Renal cortical epithelial cell (primary cell): ENCODE data around the gene TIMM29. TPM values are rescaled to one million over a fixed set of nuclear protein-coding genes. Genes with fewer than 3 reads are reported as not detected.

Source experiments
- total RNA-seq: library from RNA; depleted of rRNA; stranded (reverse); fragments of >200 nt; gene quantifications from 2 replicates; pipeline ENCODE4 v1.2.3, GENCODE V29; 2014

Gene TIMM29
- total RNA-seq, 1 donor from 2014 or later, result 38.9 TPM

Other genes starting within 250 kb of the TIMM29 start
- 16.0 and 24.4 TPM in 2 replicates for gene QTRT1, start 227.4 kb upstream of the TIMM29 start, total RNA-seq
- 116 and 347 TPM in 2 replicates for gene DNM2, start 210.7 kb upstream of the TIMM29 start, total RNA-seq
- gene TMED1, start 92.6 kb upstream of the TIMM29 start, total RNA-seq, result 33.6 and 46.4 TPM in 2 replicates
- 0.85 TPM in 1 of 2 replicates, not detected in the other for gene C19orf38, start 80.4 kb upstream of the TIMM29 start, total RNA-seq
- 18.6 and 37.3 TPM in 2 replicates for gene CARM1, start 57.3 kb upstream of the TIMM29 start, total RNA-seq
- 67.5 and 148 TPM in 2 replicates for gene YIPF2, start 172 bp upstream of the TIMM29 start, total RNA-seq
- 83.0 and 313 TPM in 2 replicates for gene SMARCA4, start 32.2 kb downstream of the TIMM29 start, total RNA-seq
- 76.7 and 173 TPM in 2 replicates for gene LDLR, start 160.7 kb downstream of the TIMM29 start, total RNA-seq
- 1.5 and 29.3 TPM in 2 replicates for gene SPC24, start 227.0 kb downstream of the TIMM29 start, total RNA-seq